ENCODE results near the gene ICAM1. TPM values are rescaled to one million over a fixed set of nuclear protein-coding genes. Genes with fewer than 3 reads are reported as not detected.

The ICAM1 gene
- total RNA-seq, 3 donors from 2014 or later (not counting 1 experiment from before 2014, with no cell fraction given) = 33.1 to 73.7 (median 56.5) TPM

GRCh38 chr19:10328558-10329429 lies 57.9 kb downstream of the ICAM1 start:
- Mint-ChIP-seq H3K36me3 (no peaks in the 10 kb centered on the region), H3K4me1 (peaks cover 0 to 15% of the 10 kb centered on the region in 2 donors), H3K27me3 (ENCODE audit: low read depth in 2 of 2) (no peaks in the 10 kb centered on the region), H3K9me3 (no peaks in the 10 kb centered on the region), H3K27ac (no peak overlapping the region), H3K4me3 (no peak overlapping the region)
- intact Hi-C loops (cut with micrococcal nuclease) = no loop called here
- ATAC-seq = no peak
- WGBS (ENCODE audit: insufficient coverage) = 98% methylated on average over 41 of the region's 41 CpGs
- Histone ChIP-seq H3K9me3 (ENCODE audit: control insufficient read depth, insufficient read depth, low read length) (no peaks in the 10 kb centered on the region), H3K4me1 (ENCODE audit: control insufficient read depth, insufficient read depth, low read length) (peaks cover 17% of the 10 kb centered on the region), H3K36me3 (ENCODE audit: control insufficient read depth, insufficient read depth, low read length) (peaks cover 55% of the 10 kb centered on the region), H3K27ac (ENCODE audit: low read length) (no peak overlapping the region), H3K4me3 (ENCODE audit: low read length) (no peak overlapping the region), H3K27me3 (ENCODE audit: control insufficient read depth, insufficient read depth, low read length) (no peaks in the 10 kb centered on the region)
- no peak for TF ChIP-seq CTCF (IDR thresholded peaks at IDR 0.05)
- peak in 1 of 2 donors; percentile 2 for DNase-seq

DNA sequence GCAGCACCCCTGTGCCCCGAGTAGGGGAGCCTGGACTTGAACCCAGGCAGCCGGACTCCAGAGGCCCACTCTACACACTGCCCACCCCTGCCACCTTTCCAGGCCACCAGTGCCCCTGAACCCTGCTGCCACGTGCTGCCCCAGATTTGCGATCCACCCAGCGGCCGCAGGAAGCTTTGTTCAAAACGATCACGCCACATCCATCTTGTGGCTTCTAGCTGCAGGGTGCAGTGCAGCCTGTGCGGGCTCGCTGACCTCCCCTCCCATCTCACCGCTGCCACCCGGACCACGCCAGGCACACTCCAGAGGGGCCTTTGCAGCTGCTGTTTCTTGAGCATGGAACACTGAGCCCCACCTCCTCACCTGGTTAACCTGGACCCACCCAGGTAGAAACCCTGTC lies 58.6 kb downstream of the ICAM1 start:
- DNase-seq (no peak), ATAC-seq (no peak)
- H3K36me3 Mint-ChIP-seq = no peaks in the 10 kb centered on the region
- Histone ChIP-seq H3K27ac (ENCODE audit: low read length) (no peak overlapping the region), H3K4me1 (ENCODE audit: control insufficient read depth, insufficient read depth, low read length) (peaks cover 24% of the 10 kb centered on the region), H3K27me3 (ENCODE audit: control insufficient read depth, insufficient read depth, low read length) (no peaks in the 10 kb centered on the region), H3K36me3 (ENCODE audit: control insufficient read depth, insufficient read depth, low read length) (peaks cover 53% of the 10 kb centered on the region), H3K4me3 (ENCODE audit: low read length) (no peak overlapping the region), H3K9me3 (ENCODE audit: control insufficient read depth, insufficient read depth, low read length) (no peaks in the 10 kb centered on the region)
- TF ChIP-seq CTCF (IDR thresholded peaks at IDR 0.05) = no peak
- H3K9me3 Mint-ChIP-seq = no peaks in the 10 kb centered on the region
- H3K4me3 Mint-ChIP-seq = no peak overlapping the region
- no peaks in the 10 kb centered on the region for H3K27me3 Mint-ChIP-seq (ENCODE audit: low read depth in 2 of 2)
- H3K4me1 Mint-ChIP-seq = peaks cover 0 to 21% of the 10 kb centered on the region in 2 donors
- WGBS (ENCODE audit: insufficient coverage) = 96% methylated on average over 13 of the region's 13 CpGs
- intact Hi-C loops (cut with micrococcal nuclease) = no loop called here
- H3K27ac Mint-ChIP-seq = no peak overlapping the region

DNA sequence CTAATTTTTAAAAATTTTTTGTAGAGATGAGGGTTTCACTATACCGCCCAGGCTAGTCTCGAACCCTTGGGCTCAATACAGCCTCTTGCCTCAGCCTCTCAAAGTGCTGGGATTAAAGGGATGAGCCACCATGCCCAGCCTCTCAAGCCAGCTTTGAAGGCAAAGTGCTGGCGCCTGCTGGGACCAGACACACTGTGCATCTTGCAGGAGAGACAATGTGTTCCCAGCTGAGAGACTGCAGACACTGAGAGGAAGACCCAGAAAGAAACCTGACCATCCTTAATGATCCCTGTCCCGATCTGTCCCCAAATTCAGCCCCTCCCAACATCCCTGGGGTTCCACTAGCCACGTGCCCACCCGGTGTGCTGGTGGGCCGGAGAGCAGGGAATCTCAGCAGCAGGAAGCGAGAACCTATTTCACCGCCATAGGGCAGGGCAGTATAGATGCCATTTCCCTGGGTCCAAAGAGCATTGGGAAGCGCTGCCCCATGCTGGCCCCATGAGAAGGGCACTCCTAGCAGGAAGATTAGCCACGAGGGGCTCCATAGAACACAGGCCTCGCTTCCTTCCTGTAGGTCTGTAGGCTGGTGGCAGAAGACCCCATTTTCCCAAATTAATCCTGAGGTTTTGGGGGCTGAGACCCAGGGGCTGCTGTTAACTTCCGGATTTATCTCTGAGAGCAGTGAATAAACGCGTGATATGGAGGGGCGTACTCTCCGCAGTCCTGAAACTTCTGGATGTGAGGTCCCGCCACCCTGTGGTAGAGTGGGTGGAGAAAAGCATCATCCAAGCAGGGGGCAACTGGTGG lies 61.4 kb downstream of the ICAM1 start:
- peak in 1 of 2 donors; percentile 11 for DNase-seq
- intact Hi-C loops (cut with micrococcal nuclease) = loop anchor here (2.0 kb wide), 1 partner anchor 62 kb away; the partner anchor contains the start of gene ICAM1
- 43% methylated on average over 17 of the region's 18 CpGs for WGBS (ENCODE audit: insufficient coverage)

More for the DNA sequence above, 61.4 kb downstream of the ICAM1 start:
- no peak for TF ChIP-seq CTCF (IDR thresholded peaks at IDR 0.05)
- H3K27me3 Mint-ChIP-seq (ENCODE audit: low read depth in 2 of 2) = no peaks in the 10 kb centered on the region
- H3K4me1 Mint-ChIP-seq = peaks cover 0 to 21% of the 10 kb centered on the region in 2 donors
- peak overlapping the region; percentile 90 to 96 for H3K27ac Mint-ChIP-seq
- peak overlapping the region; percentile 99 for H3K4me3 ChIP-seq (ENCODE audit: low read length)
- H3K27me3 ChIP-seq (ENCODE audit: control insufficient read depth, insufficient read depth, low read length) = no peaks in the 10 kb centered on the region
- H3K9me3 ChIP-seq (ENCODE audit: control insufficient read depth, insufficient read depth, low read length) = no peaks in the 10 kb centered on the region
- H3K9me3 Mint-ChIP-seq = no peaks in the 10 kb centered on the region
- H3K27ac ChIP-seq (ENCODE audit: low read length) = peak overlapping the region; percentile 97
- peaks cover 24% of the 10 kb centered on the region for H3K4me1 ChIP-seq (ENCODE audit: control insufficient read depth, insufficient read depth, low read length)
- peak overlapping the region; percentile 96 for H3K4me3 Mint-ChIP-seq
- H3K36me3 ChIP-seq (ENCODE audit: control insufficient read depth, insufficient read depth, low read length) = peaks cover 43% of the 10 kb centered on the region
- ATAC-seq = peak in 1 of 3 donors; percentile 1
- no peaks in the 10 kb centered on the region for H3K36me3 Mint-ChIP-seq

All from natural killer cell (primary cell).